Calu3 (cell line): ENCODE results near the gene GPR101. TPM values are rescaled to one million over a fixed set of nuclear protein-coding genes. Genes with fewer than 3 reads are reported as not detected.

Experiments
- BruUV-seq: library from RNA; stranded (reverse); fragments of 400-500 nt; replicated peaks from 2 replicates; lab custom pipeline; 2021; lab: Mats Ljungman, UMichigan
- CTCF ChIA-PET: fragments of 300-600 bp; sonication (Branson Sonifier 250); formaldehyde crosslinking; loops from one replicate; lab custom pipeline; 2022; ENCODE audit warnings: antibody characterized with exemption; lab: Charles Lee
- DNase-seq: peaks from one replicate; pipeline ENCODE4 v3.0.0; 2022
- H3K27ac Mint-ChIP-seq: one replicate; pipeline ENCODE4 v1.8.0; 2022; ENCODE audit warnings: mixed read lengths; ENCODE audit not compliant: unreplicated experiment
- H3K27me3 Mint-ChIP-seq: one replicate; pipeline ENCODE4 v1.8.0; 2022; ENCODE audit warnings: mixed read lengths; ENCODE audit not compliant: unreplicated experiment
- H3K36me3 Mint-ChIP-seq: one replicate; pipeline ENCODE4 v1.8.0; 2022; ENCODE audit warnings: mild to moderate bottlenecking, moderate library complexity, mixed read lengths; ENCODE audit not compliant: insufficient read depth, unreplicated experiment
- H3K4me1 Mint-ChIP-seq: one replicate; pipeline ENCODE4 v1.8.0; 2022; ENCODE audit warnings: mild to moderate bottlenecking, low read depth, mixed read lengths; ENCODE audit not compliant: unreplicated experiment
- H3K4me3 Mint-ChIP-seq: one replicate; pipeline ENCODE4 v1.8.0; 2022; ENCODE audit warnings: mild to moderate bottlenecking, low read depth, moderate library complexity, mixed read lengths; ENCODE audit not compliant: unreplicated experiment
- H3K9me3 Mint-ChIP-seq: one replicate; pipeline ENCODE4 v1.8.0; 2022; ENCODE audit warnings: low read depth, mixed read lengths; ENCODE audit not compliant: unreplicated experiment
- CTCF ChIP-seq: fragments of 200-600 bp; IDR thresholded peaks from one replicate; pipeline ENCODE4 v1.8.0; 2022; ENCODE audit warnings: antibody characterized with exemption; ENCODE audit not compliant: unreplicated experiment
- intact Hi-C: fragments of 100-400 bp; cut with micrococcal nuclease; formaldehyde crosslinking; loops from one replicate; pipeline ENCODE4 v1.10.0; 2022; ENCODE audit not compliant: unreplicated experiment
- total RNA-seq: library from RNA; stranded (reverse); gene quantifications from 2 replicates; pipeline ENCODE4 v1.2.3, GENCODE V29; 2022

The GPR101 gene
- total RNA-seq, 1 experiment from 2014 or later: not detected

GRCh38 chrX:137040113-137040794 lies 6.5 kb upstream of the GPR101 start:
- Mint-ChIP-seq H3K9me3 (no peaks in the 10 kb centered on the region), H3K4me3 (no peak overlapping the region), H3K27me3 (peaks cover 35% of the 10 kb centered on the region), H3K4me1 (no peaks in the 10 kb centered on the region), H3K36me3 (no peaks in the 10 kb centered on the region), H3K27ac (no peak overlapping the region)
- DNase-seq: no peak
- no TSS peak for BruUV-seq
- CTCF ChIA-PET: no interaction called here
- intact Hi-C loops: no loop called here
- TF ChIP-seq CTCF: no peak

- intact Hi-C loops: no loop called here
- H3K27me3 Mint-ChIP-seq: peaks cover 22% of the 10 kb centered on the region
- no peaks in the 10 kb centered on the region for H3K9me3 Mint-ChIP-seq
- H3K27ac Mint-ChIP-seq: no peak overlapping the region
- no peaks in the 10 kb centered on the region for H3K4me1 Mint-ChIP-seq
- CTCF ChIA-PET: no interaction called here
- H3K36me3 Mint-ChIP-seq: no peaks in the 10 kb centered on the region
- no peak for DNase-seq
- no peak for TF ChIP-seq CTCF
- no peak overlapping the region for H3K4me3 Mint-ChIP-seq
- no TSS peak for BruUV-seq
These were observed 695 bp upstream of the GPR101 start for GRCh38 chrX:137034508-137034872.

- intact Hi-C loops: no loop called here
- no peak for TF ChIP-seq CTCF
- Mint-ChIP-seq H3K4me3 (no peak overlapping the region), H3K36me3 (no peaks in the 10 kb centered on the region), H3K27ac (no peak overlapping the region), H3K27me3 (peaks cover 10% of the 10 kb centered on the region), H3K4me1 (no peaks in the 10 kb centered on the region), H3K9me3 (no peaks in the 10 kb centered on the region)
- DNase-seq: no peak
- BruUV-seq: no TSS peak
- CTCF ChIA-PET: no interaction called here
These were observed 688 bp downstream of the GPR101 start for GRCh38 chrX:137032841-137033773.

GRCh38 chrX:137032341-137032694 lies 1.5 kb downstream of the GPR101 start:
- BruUV-seq: no TSS peak
- Mint-ChIP-seq H3K27ac (no peak overlapping the region), H3K36me3 (no peaks in the 10 kb centered on the region), H3K27me3 (peaks cover 2% of the 10 kb centered on the region), H3K9me3 (no peaks in the 10 kb centered on the region), H3K4me3 (no peak overlapping the region), H3K4me1 (no peaks in the 10 kb centered on the region)
- DNase-seq: no peak
- TF ChIP-seq CTCF: no peak
- intact Hi-C loops: no loop called here
- CTCF ChIA-PET: no interaction called here
